H1 (cell line): ENCODE data around the gene RHBDD1. TPM values are rescaled to one million over a fixed set of nuclear protein-coding genes. Genes with fewer than 3 reads are reported as not detected.

Experiments
- CTCF ChIA-PET: fragments of 300-600 bp; sonication (Branson Sonifier 250); formaldehyde crosslinking; loops from one replicate; lab custom pipeline; 2021; ENCODE audit not compliant: partially characterized antibody; lab: Charles Lee
- POLR2A ChIA-PET: fragments of 300-600 bp; sonication (Branson Sonifier 250); formaldehyde crosslinking; loops from one replicate; lab custom pipeline; 2021; ENCODE audit warnings: inconsistent platforms; ENCODE audit not compliant: partially characterized antibody; lab: Charles Lee
- DNase-seq, 2 experiments: peaks; one replicate each; pipeline versions ENCODE4 v3.0.0 to v3.0.0-alpha.2; 2010 to 2022; ENCODE audit warnings: low spot score in 2 of 2, low read depth in 1 of 2, mixed read lengths in 1 of 2
- FAIRE-seq: peaks from 2 replicates; lab custom pipeline; 2011; peaks lifted over from hg19 to GRCh38; lab: Jason Lieb, UNC
- H2AFZ ChIP-seq: 2 replicates; pipeline ENCODE4 v1.8.1; 2012; ENCODE audit warnings: low read length, inconsistent platforms
- H2AK5ac ChIP-seq: 2 replicates; pipeline ENCODE4 v1.6.1; 2013; ENCODE audit warnings: low read depth, low read length
- H2BK120ac ChIP-seq: replicated peaks from 2 replicates; pipeline ENCODE3; 2013; ENCODE audit warnings: low read depth, low read length, inconsistent platforms
- H2BK12ac ChIP-seq: 2 replicates; pipeline ENCODE4 v1.6.1; 2013; ENCODE audit warnings: low read depth, low read length
- H2BK15ac ChIP-seq: 2 replicates; pipeline ENCODE4 v1.6.1; 2013; ENCODE audit warnings: low read length
- H2BK20ac ChIP-seq: 2 replicates; pipeline ENCODE4 v1.6.1; 2013; ENCODE audit warnings: low read length
- H2BK5ac ChIP-seq: 2 replicates; pipeline ENCODE4 v1.6.1; 2013; ENCODE audit warnings: low read depth, low read length
- H3K14ac ChIP-seq: 2 replicates; pipeline ENCODE4 v1.6.1; 2013; ENCODE audit warnings: inconsistent platforms; ENCODE audit not compliant: insufficient read length
- H3K18ac ChIP-seq: 2 replicates; pipeline ENCODE4 v1.6.1; 2013; ENCODE audit warnings: low read length; ENCODE audit errors: extremely low read depth
- H3K23ac ChIP-seq: 2 replicates; pipeline ENCODE4 v1.6.1; 2013; ENCODE audit warnings: inconsistent platforms; ENCODE audit not compliant: insufficient read length
- H3K23me2 ChIP-seq: 2 replicates; pipeline ENCODE4 v1.6.1; 2013; ENCODE audit warnings: low read depth, low read length
- H3K27ac ChIP-seq: 2 replicates; pipeline ENCODE4 v1.6.1; 2011; ENCODE audit warnings: low read depth, low read length, inconsistent platforms
- H3K27me3 ChIP-seq, 4 experiments: replicated peaks in 1 of 4; 1 replicate in 1 of 4; 2 replicates in 3 of 4; pipeline versions ENCODE4 v1.6.1 to v1.8.1; 2011 to 2013; ENCODE audit warnings: low read length in 3 of 4, mild to moderate bottlenecking in 3 of 4, inconsistent platforms in 2 of 4, mixed read lengths in 2 of 4, moderate library complexity in 1 of 4; ENCODE audit not compliant: control insufficient read depth in 3 of 4, insufficient read depth in 3 of 4; ENCODE audit errors: extremely low read depth in 1 of 4
- H3K36me3 ChIP-seq, 4 experiments: 2 replicates each; pipeline versions ENCODE4 v1.6.1 to v1.8.1; 2011 to 2013; ENCODE audit warnings: mild to moderate bottlenecking in 4 of 4, low read length in 3 of 4, moderate library complexity in 2 of 4, control low read depth in 1 of 4, inconsistent platforms in 1 of 4; ENCODE audit not compliant: insufficient read depth in 4 of 4, control insufficient read depth in 2 of 4
- H3K4ac ChIP-seq: replicated peaks from 2 replicates; pipeline ENCODE3; 2013; ENCODE audit warnings: low read length, low read depth, mixed read lengths, inconsistent platforms; ENCODE audit not compliant: insufficient read length
- H3K4me1 ChIP-seq, 4 experiments: replicated peaks in 1 of 4; 1 replicate in 1 of 4; 2 replicates in 3 of 4; pipeline versions ENCODE4 v1.6.1 to v1.8.1; 2011 to 2013; ENCODE audit warnings: low read length in 3 of 4, inconsistent platforms in 2 of 4, mixed read lengths in 1 of 4; ENCODE audit not compliant: insufficient read depth in 4 of 4, control insufficient read depth in 3 of 4
- H3K4me2 ChIP-seq, 2 experiments: 2 replicates each; pipeline versions ENCODE4 v1.6.1 to v1.8.1; 2011 to 2013; ENCODE audit warnings: low read depth in 2 of 2, low read length in 2 of 2, control low read depth in 1 of 2, inconsistent platforms in 1 of 2, mild to moderate bottlenecking in 1 of 2; ENCODE audit not compliant: insufficient read depth in 1 of 2
- H3K4me3 ChIP-seq, 4 experiments: fragments of 200-600, 300-600 bp in 1 of 4; sonication (generic), shearing (Covaris generic), sonication (Bioruptor Twin) in 1 of 4; 2 replicates each; pipeline versions ENCODE4 v1.5.1 to v1.8.1; 2011 to 2016; ENCODE audit warnings: low read length in 4 of 4, low read depth in 3 of 4, control low read depth in 2 of 4, inconsistent platforms in 2 of 4, mild to moderate bottlenecking in 2 of 4, mixed read lengths in 1 of 4, moderate library complexity in 1 of 4; ENCODE audit not compliant: insufficient read depth in 2 of 4; ENCODE audit errors: extremely low read depth in 1 of 4
- H3K56ac ChIP-seq: replicated peaks from 2 replicates; pipeline ENCODE3; 2013; ENCODE audit warnings: low read depth, mild to moderate bottlenecking, mixed read lengths, low read length, inconsistent platforms; ENCODE audit not compliant: insufficient read length
- H3K79me1 ChIP-seq: 2 replicates; pipeline ENCODE4 v1.6.1; 2013; ENCODE audit warnings: low read depth, low read length, control low read depth
- H3K79me2 ChIP-seq, 2 experiments: 2 replicates each; pipeline versions ENCODE4 v1.6.1 to v1.8.1; 2012 to 2013; ENCODE audit warnings: low read length in 2 of 2, mild to moderate bottlenecking in 2 of 2, inconsistent platforms in 1 of 2; ENCODE audit not compliant: insufficient read depth in 2 of 2, control insufficient read depth in 1 of 2
- H3K9ac ChIP-seq, 4 experiments: replicated peaks in 1 of 4; 1 replicate in 1 of 4; 2 replicates in 3 of 4; pipeline versions ENCODE4 v1.6.1 to v1.8.1; 2011 to 2013; ENCODE audit warnings: low read depth in 3 of 4, low read length in 3 of 4, control low read depth in 2 of 4, mild to moderate bottlenecking in 2 of 4, moderate library complexity in 2 of 4, inconsistent platforms in 1 of 4; ENCODE audit errors: extremely low read depth in 1 of 4
- H3K9me3 ChIP-seq, 2 experiments: 2 replicates each; pipeline versions ENCODE4 v1.6.1 to v1.8.1; 2012 to 2013; ENCODE audit warnings: mild to moderate bottlenecking in 2 of 2, moderate library complexity in 2 of 2, control low read depth in 1 of 2, inconsistent platforms in 1 of 2, low read depth in 1 of 2, low read length in 1 of 2, mixed read lengths in 1 of 2; ENCODE audit not compliant: insufficient read depth in 2 of 2
- H4K20me1 ChIP-seq, 2 experiments: replicated peaks in 1 of 2; 2 replicates each; pipeline versions ENCODE3 to v1.8.1; 2011 to 2013; ENCODE audit warnings: inconsistent platforms in 2 of 2, low read length in 2 of 2, mild to moderate bottlenecking in 1 of 2; ENCODE audit not compliant: insufficient read depth in 2 of 2, control insufficient read depth in 1 of 2
- H4K5ac ChIP-seq: 2 replicates; pipeline ENCODE4 v1.6.1; 2013; ENCODE audit warnings: low read length, low read depth, mixed read lengths, inconsistent platforms; ENCODE audit not compliant: insufficient read length
- H4K8ac ChIP-seq: 2 replicates; pipeline ENCODE4 v1.8.0; 2013; ENCODE audit warnings: mild to moderate bottlenecking, moderate library complexity, low read length, inconsistent platforms; ENCODE audit not compliant: insufficient read depth; ENCODE audit errors: extremely low read depth
- H4K91ac ChIP-seq: replicated peaks from 2 replicates; pipeline ENCODE3; 2013; ENCODE audit warnings: low read length, mixed read lengths, inconsistent platforms; ENCODE audit not compliant: insufficient read length
- CBX5 ChIP-seq: fragments of 300-800, 300-1000 bp; sonication (generic); IDR thresholded peaks from 2 replicates; pipeline ENCODE4 v1.7.1; 2016; ENCODE audit warnings: antibody characterized with exemption, low read length, low read depth
- CHD1 ChIP-seq: IDR thresholded peaks from 2 replicates; pipeline ENCODE4 v1.6.1; 2012; ENCODE audit warnings: low read depth, low read length, improper control_type of control experiment
- CHD2 ChIP-seq: IDR thresholded peaks from 2 replicates; pipeline ENCODE4 v1.6.1; 2012; ENCODE audit warnings: low read length, improper control_type of control experiment
- EP300 ChIP-seq, 2 experiments: IDR thresholded peaks; 1 replicate in 1 of 2; 2 replicates in 1 of 2; pipeline ENCODE4 v1.6.1; 2011 to 2012; ENCODE audit warnings: low read depth in 2 of 2, low read length in 2 of 2, mild to moderate bottlenecking in 2 of 2, borderline replicate concordance in 1 of 2, inconsistent platforms in 1 of 2, moderate library complexity in 1 of 2
- JUND ChIP-seq: IDR thresholded peaks from 2 replicates; pipeline ENCODE4 v1.6.1; 2011; ENCODE audit warnings: mild to moderate bottlenecking, improper control_type of control experiment, low read length
- KDM5A ChIP-seq: fragments of 200-600 bp; IDR thresholded peaks from 2 replicates; pipeline ENCODE4 v1.7.1; 2012; ENCODE audit warnings: mild to moderate bottlenecking, low read length, inconsistent platforms, mixed read lengths
- RBBP5 ChIP-seq: IDR thresholded peaks from 2 replicates; pipeline ENCODE4 v1.7.1; 2012; ENCODE audit warnings: low read depth, mild to moderate bottlenecking, inconsistent platforms, low read length, moderate library complexity, borderline replicate concordance
- RNF2 ChIP-seq: fragments of 200-900, 300-1000 bp; sonication (generic); IDR thresholded peaks from 2 replicates; pipeline ENCODE4 v1.7.1; 2016; ENCODE audit warnings: borderline replicate concordance, low read depth, mild to moderate bottlenecking, antibody characterized with exemption, low read length; ENCODE audit not compliant: poor library complexity, severe bottlenecking; ENCODE audit errors: missing control alignments
- RXRA ChIP-seq: IDR thresholded peaks from 2 replicates; pipeline ENCODE4 v1.6.1; 2011; ENCODE audit warnings: low read depth, mild to moderate bottlenecking, low read length, moderate library complexity; ENCODE audit not compliant: insufficient read depth
- SAP30 ChIP-seq: fragments of 300-600 bp; sonication (generic); IDR thresholded peaks from 2 replicates; pipeline ENCODE4 v1.7.1; 2012; ENCODE audit warnings: low read length, moderate library complexity, mild to moderate bottlenecking, inconsistent platforms; ENCODE audit not compliant: insufficient read depth, insufficient replicate concordance
- SIRT6 ChIP-seq: IDR thresholded peaks from one replicate; pipeline ENCODE4 v1.7.1; 2012; ENCODE audit warnings: low read length, inconsistent platforms
- SIX5 ChIP-seq: IDR thresholded peaks from 2 replicates; pipeline ENCODE4 v1.6.1; 2011; ENCODE audit warnings: mild to moderate bottlenecking, low read depth, low read length
- TAF7 ChIP-seq: optimal IDR thresholded peaks from 2 replicates; pipeline ENCODE3; 2011; ENCODE audit warnings: low read depth, mild to moderate bottlenecking, inconsistent platforms, low read length, moderate library complexity, borderline replicate concordance
- TBP ChIP-seq: IDR thresholded peaks from 2 replicates; pipeline ENCODE4 v1.6.1; 2011; ENCODE audit warnings: low read depth, low read length, improper control_type of control experiment
- TEAD4 ChIP-seq: IDR thresholded peaks from 2 replicates; pipeline ENCODE4 v1.6.1; 2012; ENCODE audit warnings: low read depth, low read length, inconsistent platforms, mixed read lengths
- WGBS, 2 experiments: shearing (Covaris generic) in 1 of 2; methylation state at CpG; one replicate each; pipeline versions ENCODE4 v1.1.6 to v1.1.7; 2013 to 2015; ENCODE audit warnings: low lambda C conversion rate in 2 of 2, mixed read lengths in 2 of 2, inconsistent platforms in 1 of 2, low coverage in 1 of 2, missing lambda C conversion rate in 1 of 2; ENCODE audit not compliant: insufficient replicate concordance in 2 of 2, insufficient coverage in 1 of 2, insufficient read length in 1 of 2; ENCODE audit errors: extremely low coverage in 1 of 2, missing lambda C conversion rate in 1 of 2; 5-methylcytosine and 5-hydroxymethylcytosine counted together
- polyA plus RNA-seq, 7 experiments: library from polyadenylated mRNA; depleted of rRNA in 3 of 7; stranded (reverse) in 5 of 7; unstranded in 2 of 7; fragments of >200 nt in 5 of 7; fragments of 200-250 nt in 2 of 7; gene quantifications; 1 replicate in 5 of 7; 2 replicates in 1 of 7; 4 replicates in 1 of 7; pipeline versions ENCODE4 v1.2.1 to v1.2.3, GENCODE V29; 2011 to 2013; ENCODE audit warnings: missing spikeins in 2 of 7, mixed read lengths in 2 of 7
- total RNA-seq: library from RNA; stranded (reverse); fragmentation: NEBNext Ultra II Directional; extraction: Animal tissue kit (Norgen Biotek cat#: 25700); gene quantifications from 2 replicates; pipeline ENCODE4 v1.2.1, GENCODE V29; 2021

Gene RHBDD1
- total and polyA plus RNA-seq, 2 of the 8 experiments (the other 6 are each of a cell fraction or from before 2014, with no cell fraction given) = 10.5 to 23.1 TPM

GRCh38 chr2:226883296-226883795 is 47.5 kb downstream of the RHBDD1 start:
- Histone ChIP-seq H3K79me2 (no peaks in the 10 kb centered on the region), H4K91ac (no peak overlapping the region), H4K20me1 (peaks cover 0 to 1% of the 10 kb centered on the region in 2 experiments), H2BK15ac (no peak overlapping the region), H3K79me1 (no peaks in the 10 kb centered on the region), H3K4me1 (no peaks in the 10 kb centered on the region), H2AK5ac (no peak overlapping the region), H2BK120ac (no peak overlapping the region), H3K36me3 (no peaks in the 10 kb centered on the region; a peak in 1 of 8 replicates), H3K56ac (no peak overlapping the region), H3K14ac (no peak overlapping the region), H2AFZ (no peak overlapping the region), H3K23ac (no peak overlapping the region), H3K4ac (no peak overlapping the region), H3K18ac (no peak overlapping the region), H4K5ac (no peak overlapping the region), H2BK5ac (no peak overlapping the region), H3K9me3 (no peaks in the 10 kb centered on the region), H4K8ac (no peak overlapping the region), H2BK20ac (no peak overlapping the region), H3K4me3 (no peak overlapping the region), H3K9ac (no peak overlapping the region), H3K23me2 (no peaks in the 10 kb centered on the region), H2BK12ac (no peak overlapping the region), H3K27ac (no peak overlapping the region), H3K27me3 (no peaks in the 10 kb centered on the region), H3K4me2 (no peak overlapping the region)
- ChIA-PET CTCF (no interaction called here), POLR2A (no interaction called here)
- WGBS, 2 experiments = 92% methylated on average over 4 of the region's 4 CpGs; no CpG with 5 or more reads in 1 of the 2 experiments
- FAIRE-seq (no peak), DNase-seq (no peak)
- TF ChIP-seq TBP = no peak
- TF ChIP-seq CHD2 = no peak
- TF ChIP-seq CBX5 = no peak
- TF ChIP-seq EP300 (IDR thresholded peaks at IDR 0.05; ENCODE audit: borderline replicate concordance in 1 of 2, low read depth in 2 of 2, low read length in 2 of 2) = no peak
- TF ChIP-seq TAF7 = no peak
- TF ChIP-seq SAP30 = no peak
- no peak for TF ChIP-seq KDM5A
- TF ChIP-seq JUND = no peak
- no peak for TF ChIP-seq RXRA
- TF ChIP-seq SIRT6 = no peak
- no peak for TF ChIP-seq RBBP5
- no peak for TF ChIP-seq TEAD4
- TF ChIP-seq RNF2 = no peak
- TF ChIP-seq SIX5 = no peak
- no peak for TF ChIP-seq CHD1
